GM12873 (cell line): ENCODE measurements around the gene BIRC6.

Experiments
- CTCF ChIP-seq: IDR thresholded peaks from 2 replicates; pipeline ENCODE4 v1.5.1; 2012; ENCODE audit warnings: low read depth, mild to moderate bottlenecking, moderate library complexity, low read length, control low read depth; ENCODE audit not compliant: insufficient read depth; ENCODE audit errors: missing control alignments

Gene BIRC6

GRCh38 chr2:32611771-32612170, 254.9 kb downstream of the BIRC6 start:
- no peak for TF ChIP-seq CTCF

- no peak for TF ChIP-seq CTCF
Observed at GRCh38 chr2:32614084-32614483, 257.3 kb downstream of the BIRC6 start.

- no peak for TF ChIP-seq CTCF
Observed at GRCh38 chr2:32617599-32618189, 260.9 kb downstream of the BIRC6 start.

GRCh38 chr2:32622570-32623310, 265.9 kb downstream of the BIRC6 start:
- no peak for TF ChIP-seq CTCF

GRCh38 chr2:32623311-32623706, 266.5 kb downstream of the BIRC6 start:
- TF ChIP-seq CTCF: no peak

GRCh38 chr2:32624812-32625211, 268.0 kb downstream of the BIRC6 start:
- no peak for TF ChIP-seq CTCF

- TF ChIP-seq CTCF: no peak
Observed at GRCh38 chr2:32626639-32627221, 269.9 kb downstream of the BIRC6 start.
